HG03575 (cell line): ENCODE data around the gene SPEM2.

Experiments
- ATAC-seq: cut with Tn5 transposase; IDR thresholded peaks from one replicate; pipeline ENCODE4 v1.9.1; 2021; ENCODE audit not compliant: unreplicated experiment, insufficient number of reproducible peaks, low FRiP score; ENCODE audit errors: extremely low read depth

SPEM2 gene

DNA sequence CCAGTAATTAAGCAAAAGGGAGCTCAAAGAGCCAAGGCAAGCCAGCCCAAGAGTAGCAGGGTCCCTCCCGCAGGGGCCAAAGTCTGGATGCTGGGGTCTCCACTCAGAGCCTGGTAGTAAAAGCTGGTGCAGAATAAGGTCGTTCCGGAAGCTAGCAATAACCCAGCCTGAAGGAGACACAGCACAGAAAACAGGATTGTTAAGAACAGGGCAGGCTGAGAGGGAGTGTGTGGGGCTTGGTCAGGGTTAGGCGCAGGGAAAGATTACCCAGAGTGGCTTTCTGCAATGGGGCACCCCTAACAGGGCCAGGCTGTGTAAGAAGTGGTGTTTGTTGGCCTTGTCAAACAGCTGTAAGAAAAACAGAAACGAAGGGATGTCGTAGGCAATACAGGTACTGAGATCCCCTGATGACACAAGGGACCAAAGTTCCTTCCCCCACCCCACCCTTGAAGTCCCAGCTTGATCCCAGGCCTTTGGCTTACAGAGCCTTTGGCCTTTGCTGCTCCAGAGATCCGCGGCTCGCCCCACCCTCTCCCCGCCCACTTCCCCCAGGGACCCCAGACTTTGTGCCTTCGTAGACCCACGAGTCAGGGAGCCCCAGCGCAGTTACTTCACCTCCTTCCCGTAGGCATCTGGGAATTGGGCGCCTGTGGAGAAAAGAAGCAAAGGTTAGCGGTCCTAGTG, 22.2 kb upstream of the SPEM2 start:
- no peak for ATAC-seq

GRCh38 chr17:7403727-7403976, 21.8 kb upstream of the SPEM2 start:
- peak; percentile 16 for ATAC-seq

DNA sequence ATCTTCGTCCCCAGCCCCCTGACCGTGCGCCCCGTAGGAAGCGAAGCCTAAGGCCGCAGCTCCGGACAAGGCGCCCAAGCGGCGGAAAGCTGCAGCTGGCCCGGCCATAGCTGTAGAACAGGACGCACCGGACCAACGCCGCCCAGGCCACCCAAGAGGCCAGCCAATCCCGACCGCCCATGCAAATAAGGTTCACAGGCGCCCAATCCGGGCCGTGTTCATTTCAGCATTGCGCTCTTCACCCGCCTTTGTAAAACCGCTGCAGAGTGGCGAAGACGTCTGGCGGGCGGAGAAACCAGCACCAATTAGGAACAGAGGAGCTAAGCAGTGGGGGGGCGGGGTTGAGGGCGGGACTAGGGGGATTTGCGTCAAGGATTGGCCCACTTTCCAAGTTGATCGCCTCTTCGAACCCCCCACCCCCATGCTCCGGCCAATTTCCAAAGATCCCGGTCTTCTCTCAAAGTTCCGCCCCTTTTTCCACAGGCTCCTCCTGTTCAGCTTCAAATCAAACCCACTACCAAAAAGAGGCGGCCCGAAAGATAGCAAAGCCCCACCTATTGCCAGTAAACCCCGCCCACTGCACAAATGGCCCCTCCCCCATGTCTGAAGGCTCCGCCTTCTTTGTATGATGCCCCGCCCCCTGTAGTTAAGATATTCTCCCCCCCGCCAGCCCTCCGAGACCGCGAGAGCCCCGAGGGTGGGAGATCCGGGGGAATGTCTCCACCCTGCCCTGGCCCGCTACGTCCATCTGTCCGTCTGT, 21.3 kb upstream of the SPEM2 start, which contains the start of gene TMEM256:
Gene TMEM256 (minus strand): TSS at position 121 of the 760 bp plus-strand sequence. CDS start 13 bp downstream, at position 108.
- peak; percentile 79 for ATAC-seq

DNA sequence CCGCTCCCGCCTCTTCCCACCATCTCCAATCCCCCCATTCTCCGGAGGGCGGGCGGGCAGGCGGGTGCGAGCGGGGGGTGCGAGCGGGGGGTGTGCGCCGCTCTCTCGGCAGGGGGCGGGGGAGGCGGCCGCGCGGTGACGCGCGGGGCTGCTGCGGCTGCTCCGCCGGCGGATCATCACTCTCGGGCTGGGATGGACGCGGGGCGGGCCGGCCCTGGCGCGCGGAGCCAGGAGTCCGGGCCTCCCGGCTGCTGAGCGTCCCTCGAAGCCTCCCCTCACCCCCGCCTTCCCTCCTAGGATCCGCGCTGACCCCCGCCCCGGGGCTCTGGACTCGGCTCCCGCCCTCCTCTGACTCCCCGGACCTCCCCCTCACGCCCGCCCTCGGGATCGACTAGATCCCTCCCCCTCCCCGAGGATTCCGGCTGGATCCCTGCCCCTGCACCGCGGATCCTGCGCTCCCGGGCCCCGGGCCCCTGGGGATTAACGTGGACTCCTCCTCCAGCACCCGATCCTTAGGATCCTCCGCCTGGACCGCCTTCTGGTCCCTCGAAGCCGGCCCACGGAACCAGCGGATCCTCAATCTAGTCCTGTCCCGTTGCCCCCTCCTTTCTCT, 20.6 kb upstream of the SPEM2 start:
- no peak for ATAC-seq

- ATAC-seq: no peak
These were observed 19.8 kb upstream of the SPEM2 start for GRCh38 chr17:7405350-7406234.

- no peak for ATAC-seq
These were observed 19.1 kb upstream of the SPEM2 start for GRCh38 chr17:7406235-7406825.

DNA sequence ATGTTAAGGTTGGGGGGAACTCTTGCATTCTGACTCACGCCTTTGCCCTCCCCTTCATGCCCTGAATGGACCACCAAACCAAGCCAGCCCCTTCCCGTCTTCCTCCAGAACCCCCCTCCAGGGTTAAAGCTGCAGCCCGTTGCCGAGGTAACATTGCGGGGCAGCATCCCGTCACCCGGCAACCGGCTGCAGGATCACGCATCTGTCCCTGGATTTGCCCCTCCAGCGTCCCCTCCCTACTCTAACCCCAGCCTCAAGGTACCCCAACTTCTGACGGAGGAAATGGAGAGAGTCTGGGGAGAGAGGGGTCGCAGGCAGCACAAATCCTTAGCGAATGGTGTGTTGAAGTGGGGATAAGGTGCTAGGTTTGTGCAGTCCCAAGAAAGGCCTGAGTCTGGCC, 18.3 kb upstream of the SPEM2 start:
- ATAC-seq: no peak

- no peak for ATAC-seq
These were observed 17.7 kb upstream of the SPEM2 start, which contains the start of gene NLGN2 for GRCh38 chr17:7407485-7408251. TSS of gene NLGN2 (plus strand) at chr17:7407845. CDS start at chr17:7408256, 411 bp downstream.

DNA sequence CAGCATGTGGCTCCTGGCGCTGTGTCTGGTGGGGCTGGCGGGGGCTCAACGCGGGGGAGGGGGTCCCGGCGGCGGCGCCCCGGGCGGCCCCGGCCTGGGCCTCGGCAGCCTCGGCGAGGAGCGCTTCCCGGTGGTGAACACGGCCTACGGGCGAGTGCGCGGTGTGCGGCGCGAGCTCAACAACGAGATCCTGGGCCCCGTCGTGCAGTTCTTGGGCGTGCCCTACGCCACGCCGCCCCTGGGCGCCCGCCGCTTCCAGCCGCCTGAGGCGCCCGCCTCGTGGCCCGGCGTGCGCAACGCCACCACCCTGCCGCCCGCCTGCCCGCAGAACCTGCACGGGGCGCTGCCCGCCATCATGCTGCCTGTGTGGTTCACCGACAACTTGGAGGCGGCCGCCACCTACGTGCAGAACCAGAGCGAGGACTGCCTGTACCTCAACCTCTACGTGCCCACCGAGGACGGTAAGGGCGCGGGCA, 17.1 kb upstream of the SPEM2 start:
- no peak for ATAC-seq

- no peak for ATAC-seq
These were observed 16.6 kb upstream of the SPEM2 start for GRCh38 chr17:7408863-7409262.

DNA sequence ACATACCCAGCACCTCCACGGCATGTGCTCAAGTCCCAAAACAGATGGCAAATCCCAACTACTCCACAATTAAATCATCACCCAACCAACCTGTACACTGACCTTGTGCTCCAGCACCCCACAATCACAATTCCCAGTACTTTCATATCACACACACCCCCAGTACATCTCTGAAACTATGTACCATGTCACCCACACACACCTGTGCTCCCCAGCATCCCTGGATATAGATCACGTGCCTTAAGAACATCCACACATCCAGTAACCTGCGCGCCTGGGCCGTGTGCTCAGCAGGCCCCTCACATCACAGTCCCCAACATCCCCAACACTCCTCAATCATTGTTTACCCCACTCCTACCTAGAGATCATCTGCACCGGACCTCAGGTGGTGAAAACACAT, 15.7 kb upstream of the SPEM2 start:
- no peak for ATAC-seq

GRCh38 chr17:7410634-7411426, 14.6 kb upstream of the SPEM2 start:
- no peak for ATAC-seq

DNA sequence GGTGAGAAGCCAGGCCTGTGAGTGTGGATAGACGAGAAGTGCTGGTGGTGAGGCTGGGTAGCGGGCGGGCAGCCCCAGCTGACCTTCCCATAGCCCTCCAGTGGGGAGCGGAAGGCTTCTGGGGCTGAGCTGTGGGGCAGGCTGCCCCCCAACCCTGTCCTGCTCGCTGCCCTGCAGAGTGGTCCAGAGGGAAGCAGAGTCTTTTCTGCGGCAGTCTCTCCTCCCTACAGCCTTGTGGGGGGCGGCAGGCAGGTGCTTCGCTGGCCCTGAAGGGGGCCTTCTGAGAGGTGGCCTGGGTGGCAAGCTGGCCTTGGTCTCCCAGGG, 14.0 kb upstream of the SPEM2 start:
- ATAC-seq: no peak

- ATAC-seq: no peak
These were observed 11.9 kb upstream of the SPEM2 start for GRCh38 chr17:7413346-7413985.

GRCh38 chr17:7414837-7415236, 10.6 kb upstream of the SPEM2 start:
- no peak for ATAC-seq

GRCh38 chr17:7415784-7416183, 9.6 kb upstream of the SPEM2 start:
- ATAC-seq: no peak

GRCh38 chr17:7416323-7416722, 9.1 kb upstream of the SPEM2 start:
- ATAC-seq: no peak
